ENCODE measurements around the gene PRSS36.
"Not testable (repeated sequence)": the region's sequence is repeated elsewhere in the genome, so short reads cannot be mapped to it uniquely, and the experiment has no call there.

The PRSS36 gene

DNA sequence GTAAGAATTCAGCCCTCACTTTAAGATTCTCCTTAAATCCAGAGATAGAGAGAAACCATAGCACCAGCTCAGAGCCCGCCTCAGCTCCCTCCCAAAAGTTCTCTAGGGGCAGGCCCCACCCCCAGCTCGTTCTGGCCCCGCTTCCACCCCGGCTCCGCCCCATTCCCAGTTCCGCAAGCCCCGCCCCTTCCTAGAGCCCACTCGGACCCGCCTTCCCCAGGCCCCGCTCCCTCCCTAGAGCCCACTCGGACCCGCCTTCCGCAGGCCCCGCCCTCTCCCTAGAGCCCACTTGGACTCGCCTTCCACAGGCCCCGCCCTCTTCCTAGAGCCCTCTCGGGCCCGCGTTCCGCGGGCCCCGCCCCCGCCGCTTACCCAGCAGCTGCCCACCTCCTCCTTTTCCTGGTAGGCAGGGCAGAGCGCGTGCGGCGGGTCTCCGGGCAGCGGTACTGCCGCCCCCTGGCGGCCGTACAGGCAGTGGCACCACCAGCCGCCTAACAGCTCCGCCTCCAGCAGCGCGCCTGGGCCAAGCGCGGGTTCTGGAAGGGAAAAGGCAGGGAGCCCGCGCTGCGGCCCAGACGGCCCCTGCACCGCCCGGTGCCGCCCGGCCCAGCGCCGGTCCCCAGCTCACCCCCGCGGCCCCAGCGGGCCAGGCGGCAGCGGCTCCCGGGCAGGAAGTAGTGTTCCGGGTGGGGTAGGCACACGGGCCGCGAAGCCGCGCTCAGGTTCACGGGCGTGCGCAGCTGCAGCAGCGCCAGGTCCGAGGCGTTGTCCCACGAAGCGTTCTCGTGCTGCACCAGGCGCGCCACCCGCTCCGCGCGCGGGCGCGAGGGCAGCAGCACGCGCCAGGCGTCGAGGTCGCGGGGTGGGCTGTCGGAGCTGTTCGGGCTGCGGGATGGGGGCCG, 7.5 kb downstream of the PRSS36 start:
- DNase-seq (ENCODE audit: low read depth in 2 of 3, low spot score in 2 of 3), result peak; percentile 98 to 99 (median 98)

DNA sequence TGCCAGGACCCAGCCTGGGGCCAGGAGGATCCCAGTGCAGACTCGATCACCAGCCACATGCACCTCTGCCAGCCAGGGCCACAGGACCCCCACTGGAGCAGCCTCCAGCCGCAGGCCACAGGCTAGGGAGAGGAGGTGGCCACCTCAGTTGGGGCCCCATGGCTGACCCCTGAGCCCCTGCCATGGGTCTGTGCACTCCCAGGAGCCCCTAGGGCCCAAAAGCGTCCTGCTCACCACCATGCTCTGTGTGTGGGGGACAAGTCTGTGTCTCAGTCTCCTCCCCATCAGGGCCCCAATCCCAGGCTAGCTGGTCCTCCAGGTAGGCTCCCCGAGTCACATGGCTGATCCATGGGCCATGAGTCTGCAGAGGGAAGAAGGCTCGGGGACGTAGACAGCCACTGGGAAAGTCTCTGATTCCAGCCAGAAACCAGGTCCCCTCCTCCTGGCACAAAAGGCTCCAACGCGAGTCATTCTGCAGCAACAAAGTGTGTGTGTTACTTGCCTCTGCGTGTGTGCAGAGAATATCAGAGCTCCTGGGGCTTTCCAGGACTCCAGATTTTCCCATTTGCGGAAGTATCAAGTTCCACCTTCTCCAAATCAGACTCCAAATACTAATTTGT, 8.3 kb downstream of the PRSS36 start:
- DNase-seq (ENCODE audit: low read depth in 2 of 3, low spot score in 2 of 3), result no peak

DNA sequence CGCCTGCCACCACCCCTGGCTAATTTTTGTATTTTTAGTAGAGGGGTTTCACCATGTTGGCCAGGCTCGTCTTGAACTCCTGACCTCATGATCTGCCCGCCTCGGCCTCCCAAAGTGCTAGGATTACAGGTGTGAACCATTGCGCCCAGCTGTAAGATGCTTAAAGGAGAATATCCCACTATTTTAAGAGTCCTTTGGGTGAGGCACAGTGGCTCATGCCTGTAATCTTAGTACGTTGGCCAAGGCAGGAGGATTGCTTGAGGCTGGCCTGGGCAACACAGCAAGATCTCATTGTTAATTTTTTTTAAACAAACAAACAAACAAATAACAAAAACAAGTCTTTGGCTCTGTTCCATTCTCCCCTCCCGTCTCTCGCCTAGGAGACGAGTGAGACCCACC, 8.8 kb downstream of the PRSS36 start:
- DNase-seq (ENCODE audit: low read depth in 2 of 3, low spot score in 2 of 3), result not testable (repeated sequence)

DNA sequence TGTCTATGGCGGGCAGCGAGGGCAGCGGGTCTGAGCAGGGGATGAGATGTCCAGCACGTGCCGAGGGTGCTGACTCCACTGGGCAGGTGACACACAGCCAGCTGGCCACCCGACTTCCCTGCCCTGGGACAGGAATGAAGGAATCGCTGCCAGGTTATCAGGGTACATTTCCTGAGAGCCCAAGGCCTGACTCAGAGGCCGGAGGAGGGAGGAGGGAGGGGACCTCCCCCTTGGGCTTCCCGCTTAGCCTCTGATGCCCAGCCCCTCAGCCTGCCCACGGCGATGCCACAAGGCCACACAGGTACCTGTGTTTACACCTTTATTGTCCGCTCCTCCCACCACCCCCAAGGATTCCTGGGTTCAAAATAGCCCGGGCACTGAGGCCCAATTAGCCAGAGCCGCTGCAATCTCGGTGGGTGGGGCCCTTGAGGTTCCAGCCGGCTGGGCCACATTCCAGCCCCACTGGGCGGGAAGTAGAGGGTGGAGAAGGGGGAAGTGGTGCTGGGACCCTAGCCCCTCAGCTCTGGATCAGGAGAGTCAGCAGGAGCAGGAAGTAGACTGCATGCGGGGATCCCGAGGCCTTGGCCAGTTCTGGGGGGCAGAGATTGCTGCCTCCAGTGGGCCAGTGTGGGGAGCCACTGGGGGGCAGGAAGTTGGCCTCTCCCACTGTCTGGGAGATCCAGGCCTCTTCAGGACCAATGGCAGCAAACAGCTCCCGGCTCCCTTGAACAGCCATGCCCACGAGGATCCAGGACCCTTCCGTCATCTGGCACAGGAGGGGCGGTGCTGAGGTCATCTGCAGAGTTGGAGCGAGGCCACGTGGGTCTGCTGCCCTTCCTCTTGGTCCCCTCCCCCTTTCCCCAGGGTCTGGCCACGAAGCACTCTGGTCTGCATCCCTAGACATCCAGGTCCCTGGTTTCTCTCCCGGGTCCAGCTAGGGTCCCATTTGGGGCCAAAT, 11.0 kb downstream of the PRSS36 start:
- DNase-seq (ENCODE audit: low read depth in 2 of 3, low spot score in 2 of 3), result no peak

- DNase-seq (ENCODE audit: low read depth in 2 of 3, low spot score in 2 of 3), result not testable (repeated sequence)
Measured at GRCh38 chr16:31136822-31137499, 12.9 kb downstream of the PRSS36 start.

- no peak for DNase-seq (ENCODE audit: low read depth in 2 of 3, low spot score in 2 of 3)
Measured at GRCh38 chr16:31136287-31136662, 13.6 kb downstream of the PRSS36 start.

DNA sequence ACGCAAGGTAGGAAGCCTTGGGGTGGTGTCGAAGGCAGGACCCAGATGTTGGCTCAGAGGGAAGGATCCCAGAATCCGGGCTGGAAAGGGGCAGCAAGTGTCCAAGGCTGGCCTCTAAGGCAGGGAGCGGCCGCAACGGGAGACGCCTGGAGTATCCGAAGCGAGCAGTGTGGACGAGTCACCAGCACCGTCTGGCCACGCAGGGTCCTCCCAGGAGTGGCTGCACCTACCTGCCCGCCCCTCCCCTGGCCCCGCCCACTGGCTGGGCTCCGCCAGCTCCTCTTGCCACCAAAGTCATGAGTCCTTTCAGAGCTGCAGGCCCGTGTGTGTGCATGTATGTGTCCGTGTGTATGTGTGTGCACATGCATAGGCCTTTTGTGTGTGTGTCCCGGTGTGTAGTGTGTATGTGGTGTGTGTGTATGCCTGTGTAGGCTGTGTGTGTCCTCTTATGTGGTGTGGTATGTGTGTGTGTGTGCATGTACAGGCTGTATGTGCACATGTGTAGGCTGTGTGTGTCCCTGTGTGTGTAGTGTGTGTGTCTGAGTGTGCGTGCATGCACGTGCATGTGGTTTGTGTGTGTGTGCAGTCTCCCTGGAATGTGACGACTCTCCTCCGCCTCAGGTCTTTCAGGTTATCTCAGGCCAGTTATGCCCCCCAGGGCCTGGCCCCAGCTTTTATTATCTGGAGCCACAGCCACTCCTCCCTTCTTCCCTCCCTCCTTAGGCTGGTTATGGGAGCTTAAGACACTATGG, 14.2 kb downstream of the PRSS36 start, which contains the start of gene PRSS8:
TSS of gene PRSS8 (minus strand) at position 193 of the 752 bp plus-strand sequence. CDS start 229 bp downstream, outside the sequence.
- DNase-seq (ENCODE audit: low read depth in 2 of 3, low spot score in 2 of 3), result no peak

GRCh38 chr16:31134625-31135534, 15.0 kb downstream of the PRSS36 start:
- no peak for DNase-seq (ENCODE audit: low read depth in 2 of 3, low spot score in 2 of 3)

GRCh38 chr16:31134091-31134571, 15.7 kb downstream of the PRSS36 start:
- DNase-seq (ENCODE audit: low read depth in 2 of 3, low spot score in 2 of 3), result no peak

DNA sequence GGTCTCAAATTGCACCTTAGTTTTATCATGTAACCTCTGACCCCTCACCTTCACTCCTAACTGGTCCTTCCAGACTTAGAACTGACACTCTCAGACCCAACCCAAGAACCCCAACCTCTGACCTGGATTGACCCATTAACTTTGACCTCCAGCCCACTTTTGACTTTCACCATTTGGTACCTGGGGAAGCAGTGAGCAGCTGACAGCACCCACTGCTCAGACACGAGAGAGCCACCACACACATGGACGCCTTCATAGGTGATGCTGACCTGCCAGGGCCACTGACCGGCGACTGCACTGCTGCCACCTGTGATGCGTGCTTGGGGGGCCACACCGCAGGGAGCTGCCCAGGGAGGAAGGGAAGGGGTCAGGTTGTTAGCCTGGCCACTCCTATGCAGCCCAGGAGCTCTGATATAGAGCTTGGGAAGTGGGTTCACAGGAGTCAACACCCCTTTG, 16.8 kb downstream of the PRSS36 start:
- no peak for DNase-seq (ENCODE audit: low read depth in 2 of 3, low spot score in 2 of 3)

- no peak for DNase-seq (ENCODE audit: low read depth in 2 of 3, low spot score in 2 of 3)
Measured at GRCh38 chr16:31132303-31132979, 17.4 kb downstream of the PRSS36 start.

DNA sequence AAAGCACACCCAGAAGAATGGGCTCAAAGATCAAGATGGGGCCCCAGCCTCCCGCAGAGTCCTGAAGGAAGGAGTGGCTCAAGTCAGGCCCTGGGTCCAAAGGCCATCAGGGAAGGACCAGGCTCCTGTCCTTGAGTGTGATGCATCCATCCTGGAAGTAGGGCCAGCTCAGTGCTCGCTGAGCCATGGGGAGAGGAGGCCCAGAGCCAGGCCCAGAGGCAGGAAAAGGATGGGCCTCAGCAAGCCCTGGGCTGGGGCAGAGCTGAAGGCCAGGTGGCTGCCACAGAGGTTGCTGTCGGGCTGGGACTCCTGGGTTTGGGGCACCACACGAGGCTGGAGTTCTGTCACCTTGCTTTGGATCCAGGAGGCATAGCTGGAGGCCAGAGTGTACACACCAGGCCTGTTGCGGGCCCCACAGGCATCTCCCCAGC, 18.0 kb downstream of the PRSS36 start:
- no peak for DNase-seq (ENCODE audit: low read depth in 2 of 3, low spot score in 2 of 3)

DNA sequence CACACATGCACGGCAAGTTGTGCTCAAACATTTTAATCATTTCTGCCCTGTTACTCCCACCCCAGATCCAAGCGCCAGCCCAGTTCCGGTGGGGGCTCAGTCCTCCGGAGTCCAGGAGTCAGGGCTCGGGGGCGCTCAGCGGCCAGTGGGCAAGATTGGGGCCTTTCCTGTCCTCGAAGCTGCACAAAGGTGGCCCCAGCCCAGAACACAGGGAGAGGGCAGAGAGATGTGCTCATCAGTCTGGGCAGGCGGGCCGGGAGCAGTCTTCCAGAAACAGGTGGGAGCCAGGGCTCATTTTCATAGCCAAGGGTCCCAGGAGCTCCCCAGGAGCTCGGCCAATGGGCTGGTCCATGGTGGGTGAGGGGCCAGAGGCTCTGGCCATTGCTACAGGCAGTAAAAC, 18.4 kb downstream of the PRSS36 start:
- DNase-seq (ENCODE audit: low read depth in 2 of 3, low spot score in 2 of 3), result no peak

DNA sequence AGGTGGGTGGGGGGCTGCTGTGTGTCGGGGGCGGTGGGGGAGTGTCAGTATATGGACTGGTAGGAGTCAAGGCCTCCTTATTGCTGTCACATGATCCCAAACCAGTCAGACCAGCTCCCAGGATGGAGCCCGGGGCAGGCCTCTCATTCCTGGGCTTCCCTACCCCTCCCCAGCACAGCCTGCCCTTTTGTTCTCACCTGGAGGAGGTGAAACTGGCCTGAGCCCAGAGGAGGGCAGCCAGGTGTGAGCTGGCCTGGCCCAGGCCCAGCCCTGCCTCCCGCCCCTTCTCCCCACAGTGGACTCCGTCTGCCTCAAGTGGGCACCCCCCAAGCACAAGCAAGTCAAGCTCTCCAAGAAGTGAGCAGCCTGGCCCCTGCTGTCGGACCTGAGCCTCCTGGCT, 19.0 kb downstream of the PRSS36 start:
- no peak for DNase-seq (ENCODE audit: low read depth in 2 of 3, low spot score in 2 of 3)

- no peak for DNase-seq (ENCODE audit: low read depth in 2 of 3, low spot score in 2 of 3)
Measured at GRCh38 chr16:31130336-31130891, 19.5 kb downstream of the PRSS36 start.

DNA sequence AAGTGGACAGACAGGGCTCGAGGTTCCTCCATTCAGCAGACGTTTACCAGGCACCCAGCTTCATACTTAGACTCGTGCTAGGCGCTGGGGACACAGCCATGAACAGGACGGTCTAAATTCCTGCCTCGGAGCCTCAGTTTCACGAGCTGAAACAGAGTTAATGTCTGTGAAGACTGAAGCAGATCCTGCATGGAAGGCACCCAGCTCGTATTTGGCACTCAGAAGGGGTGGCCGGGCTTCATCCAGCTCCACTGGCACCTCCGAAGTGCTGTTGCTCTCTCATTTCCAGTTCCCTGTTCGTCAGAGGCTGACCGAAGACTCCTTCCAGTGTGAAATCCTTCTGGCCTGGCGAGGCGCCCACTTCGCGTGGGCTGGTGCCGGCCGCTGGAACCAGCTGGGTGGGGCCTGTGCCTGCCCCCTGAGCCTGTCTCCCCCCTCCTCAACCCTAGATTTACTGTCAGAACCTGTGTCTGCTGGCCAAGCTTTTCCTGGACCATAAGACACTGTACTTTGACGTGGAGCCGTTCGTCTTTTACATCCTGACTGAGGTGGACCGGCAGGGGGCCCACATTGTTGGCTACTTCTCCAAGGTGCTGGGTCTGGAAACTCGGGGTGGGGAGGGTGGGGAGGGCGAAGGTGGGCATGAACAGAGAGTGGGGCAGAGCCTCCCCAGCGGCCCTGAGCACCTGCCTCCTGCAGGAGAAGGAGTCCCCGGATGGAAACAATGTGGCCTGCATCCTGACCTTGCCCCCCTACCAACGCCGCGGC, 20.1 kb downstream of the PRSS36 start:
- no peak for DNase-seq (ENCODE audit: low read depth in 2 of 3, low spot score in 2 of 3)

All from activated CD8-positive, alpha-beta memory T cell treated with anti-CD3 and anti-CD28 coated beads for 48 hours (primary cell).